Neural progenitor cell (in vitro differentiated cells): ENCODE measurements around the gene LRRC25. TPM values are rescaled to one million over a fixed set of nuclear protein-coding genes. Genes with fewer than 3 reads are reported as not detected.

Experiments used
- DNase-seq: peaks from one replicate; pipeline ENCODE4 v3.0.0-alpha.2; 2016; ENCODE audit warnings: low spot score
- H2AFZ ChIP-seq: fragments of 200-600 bp; sonication (generic); replicated peaks from 2 replicates; pipeline ENCODE4 v1.6.1; 2016; ENCODE audit warnings: antibody characterized with exemption
- H3F3A ChIP-seq: fragments of 200-600 bp; sonication (generic); 2 replicates; pipeline ENCODE4 v1.6.1; 2016; ENCODE audit warnings: antibody characterized with exemption, low read depth
- H3K27ac ChIP-seq: fragments of 200-600 bp; sonication (generic); 2 replicates; pipeline ENCODE4 v1.5.1; 2016; ENCODE audit warnings: mild to moderate bottlenecking
- H3K27me3 ChIP-seq: fragments of 200-600 bp; sonication (generic); 2 replicates; pipeline ENCODE4 v1.6.1; 2016; ENCODE audit warnings: mild to moderate bottlenecking, moderate library complexity
- H3K36me3 ChIP-seq: fragments of 200-600 bp; sonication (generic); 2 replicates; pipeline ENCODE4 v1.5.1; 2016
- H3K4me1 ChIP-seq: fragments of 200-600 bp; sonication (generic); 2 replicates; pipeline ENCODE4 v1.6.1; 2016; ENCODE audit warnings: mixed run types
- H3K4me2 ChIP-seq: fragments of 200-600 bp; sonication (generic); 2 replicates; pipeline ENCODE4 v1.6.1; 2016
- H3K4me3 ChIP-seq: fragments of 200-600 bp; sonication (generic); 2 replicates; pipeline ENCODE4 v1.5.1; 2016
- H3K79me2 ChIP-seq: fragments of 200-600 bp; sonication (generic); 2 replicates; pipeline ENCODE4 v1.6.1; 2016; ENCODE audit warnings: low read depth
- H3K9ac ChIP-seq: fragments of 200-600 bp; sonication (generic); 2 replicates; pipeline ENCODE4 v1.6.1; 2016
- H3K9me3 ChIP-seq: fragments of 200-600 bp; sonication (generic); 2 replicates; pipeline ENCODE4 v1.5.1; 2016; ENCODE audit warnings: low read depth
- H4K20me1 ChIP-seq: fragments of 200-600 bp; sonication (generic); 2 replicates; pipeline ENCODE4 v1.6.1; 2016; ENCODE audit warnings: low read depth
- H3K27ac Mint-ChIP-seq: 3 replicates; pipeline ENCODE4 v1.8.0; 2021; ENCODE audit warnings: mixed read lengths
- H3K27me3 Mint-ChIP-seq: 2 replicates; pipeline ENCODE4 v1.8.0; 2022; ENCODE audit warnings: low read depth, mild to moderate bottlenecking, inconsistent platforms, moderate library complexity, mixed read lengths; ENCODE audit not compliant: insufficient read depth
- H3K36me3 Mint-ChIP-seq: 3 replicates; pipeline ENCODE4 v1.8.0; 2021; ENCODE audit warnings: mixed read lengths
- H3K4me1 Mint-ChIP-seq: 3 replicates; pipeline ENCODE4 v1.8.0; 2021; ENCODE audit warnings: mixed read lengths
- H3K4me3 Mint-ChIP-seq: 3 replicates; pipeline ENCODE4 v1.8.0; 2021; ENCODE audit warnings: mild to moderate bottlenecking, moderate library complexity, mixed read lengths
- H3K9me3 Mint-ChIP-seq: 3 replicates; pipeline ENCODE4 v1.8.0; 2020; ENCODE audit warnings: mixed read lengths
- EZH2 ChIP-seq: fragments of 200-600 bp; sonication (generic); IDR thresholded peaks from 2 replicates; pipeline ENCODE4 v1.6.1; 2017; ENCODE audit warnings: antibody characterized with exemption, mild to moderate bottlenecking, moderate library complexity
- EZH2phosphoT487 ChIP-seq: fragments of 200-600 bp; sonication (generic); IDR thresholded peaks from 2 replicates; pipeline ENCODE4 v1.6.1; 2017; ENCODE audit warnings: antibody characterized with exemption
- total RNA-seq: library from RNA; depleted of rRNA; stranded (reverse); fragments of >200 nt; gene quantifications from 2 replicates; pipeline ENCODE4 v1.2.3, GENCODE V29; 2015; ENCODE audit warnings: low replicate concordance
- TF ChIP-seq, protein P1 (sequence below): fragments of 200-600 bp; sonication (generic); IDR thresholded peaks from 2 replicates; pipeline ENCODE4 v1.5.1; 2017; ENCODE audit warnings: antibody characterized with exemption, mild to moderate bottlenecking

Gene LRRC25
- total RNA-seq, 1 donor from 2014 or later: not detected

DNA sequence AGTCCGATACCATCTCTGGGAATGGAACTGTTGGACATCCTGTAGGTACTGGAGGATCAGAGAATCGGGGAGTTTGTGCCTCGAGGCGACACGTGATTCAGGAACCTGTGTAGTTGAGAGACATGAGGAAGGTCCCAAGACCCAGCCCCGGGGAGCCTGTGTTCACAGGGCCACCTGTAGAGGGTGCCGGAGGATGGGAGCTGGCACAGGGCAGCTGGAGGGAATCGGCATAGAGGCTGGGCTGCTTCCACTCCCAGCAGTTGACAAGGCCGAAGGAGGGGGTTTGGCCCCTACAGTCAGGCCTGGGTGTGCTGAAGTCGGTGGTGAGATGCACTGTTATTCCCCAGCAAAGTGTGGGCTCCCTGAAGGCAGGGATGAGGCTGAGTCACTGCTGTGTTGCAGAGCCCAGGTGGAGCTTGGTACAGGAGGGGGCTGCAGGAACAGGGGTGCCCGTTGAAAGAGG, 43.0 kb upstream of the LRRC25 start:
- peaks cover 43% of the 10 kb centered on the region for H3K4me1 Mint-ChIP-seq
- Histone ChIP-seq H4K20me1 (peaks cover 17% of the 10 kb centered on the region), H3F3A (peaks cover 51% of the 10 kb centered on the region), H3K9ac (no peak overlapping the region), H3K4me1 (peaks cover 22% of the 10 kb centered on the region), H3K4me3 (no peak overlapping the region), H3K4me2 (no peak overlapping the region), H3K79me2 (no peaks in the 10 kb centered on the region), H3K36me3 (no peaks in the 10 kb centered on the region), H2AFZ (no peak overlapping the region), H3K27me3 (no peaks in the 10 kb centered on the region), H3K27ac (no peak overlapping the region), H3K9me3 (no peaks in the 10 kb centered on the region)
- H3K9me3 Mint-ChIP-seq: peaks cover 2% of the 10 kb centered on the region
- H3K36me3 Mint-ChIP-seq: peaks cover 11% of the 10 kb centered on the region
- no peak overlapping the region for H3K4me3 Mint-ChIP-seq
- peak overlapping the region; percentile 53 for H3K27ac Mint-ChIP-seq
- peaks cover 8% of the 10 kb centered on the region for H3K27me3 Mint-ChIP-seq
- TF ChIP-seq, protein P1, sequence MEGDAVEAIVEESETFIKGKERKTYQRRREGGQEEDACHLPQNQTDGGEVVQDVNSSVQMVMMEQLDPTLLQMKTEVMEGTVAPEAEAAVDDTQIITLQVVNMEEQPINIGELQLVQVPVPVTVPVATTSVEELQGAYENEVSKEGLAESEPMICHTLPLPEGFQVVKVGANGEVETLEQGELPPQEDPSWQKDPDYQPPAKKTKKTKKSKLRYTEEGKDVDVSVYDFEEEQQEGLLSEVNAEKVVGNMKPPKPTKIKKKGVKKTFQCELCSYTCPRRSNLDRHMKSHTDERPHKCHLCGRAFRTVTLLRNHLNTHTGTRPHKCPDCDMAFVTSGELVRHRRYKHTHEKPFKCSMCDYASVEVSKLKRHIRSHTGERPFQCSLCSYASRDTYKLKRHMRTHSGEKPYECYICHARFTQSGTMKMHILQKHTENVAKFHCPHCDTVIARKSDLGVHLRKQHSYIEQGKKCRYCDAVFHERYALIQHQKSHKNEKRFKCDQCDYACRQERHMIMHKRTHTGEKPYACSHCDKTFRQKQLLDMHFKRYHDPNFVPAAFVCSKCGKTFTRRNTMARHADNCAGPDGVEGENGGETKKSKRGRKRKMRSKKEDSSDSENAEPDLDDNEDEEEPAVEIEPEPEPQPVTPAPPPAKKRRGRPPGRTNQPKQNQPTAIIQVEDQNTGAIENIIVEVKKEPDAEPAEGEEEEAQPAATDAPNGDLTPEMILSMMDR: peak; percentile 27
- TF ChIP-seq EZH2: no peak
- DNase-seq: no peak

DNA sequence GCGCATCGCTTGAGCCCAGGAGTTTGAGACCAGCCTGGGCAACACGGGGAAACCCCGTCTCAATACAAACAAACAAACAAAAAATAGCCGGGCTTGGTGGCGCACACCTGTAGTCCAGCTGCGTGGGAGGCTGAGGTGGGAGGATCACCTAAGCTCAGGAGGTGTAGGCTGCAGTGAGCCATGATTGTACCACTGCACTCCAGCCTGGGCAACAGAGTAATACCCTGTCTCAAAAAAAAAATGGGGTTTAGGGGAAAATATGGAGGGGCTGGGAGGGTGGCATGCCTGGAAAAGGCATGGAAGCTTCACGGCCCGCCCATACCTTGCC, 42.5 kb upstream of the LRRC25 start:
- Histone ChIP-seq H2AFZ (no peak overlapping the region), H3K27ac (peak overlapping the region; percentile 75), H3F3A (peaks cover 57% of the 10 kb centered on the region), H3K4me1 (peaks cover 22% of the 10 kb centered on the region), H3K36me3 (no peaks in the 10 kb centered on the region), H3K9me3 (no peaks in the 10 kb centered on the region), H3K4me2 (peak overlapping the region; percentile 78), H3K4me3 (peak overlapping the region; percentile 4), H3K79me2 (no peaks in the 10 kb centered on the region), H4K20me1 (peaks cover 23% of the 10 kb centered on the region), H3K9ac (no peak overlapping the region), H3K27me3 (no peaks in the 10 kb centered on the region)
- Mint-ChIP-seq H3K4me3 (peak overlapping the region; percentile 80), H3K9me3 (peaks cover 2% of the 10 kb centered on the region), H3K27me3 (peaks cover 8% of the 10 kb centered on the region), H3K36me3 (peaks cover 11% of the 10 kb centered on the region), H3K27ac (peak overlapping the region; percentile 97), H3K4me1 (peaks cover 44% of the 10 kb centered on the region)
- DNase-seq: no peak
- TF ChIP-seq EZH2phosphoT487 (no peak), EZH2 (no peak)
- TF ChIP-seq, protein P1: no peak

DNA sequence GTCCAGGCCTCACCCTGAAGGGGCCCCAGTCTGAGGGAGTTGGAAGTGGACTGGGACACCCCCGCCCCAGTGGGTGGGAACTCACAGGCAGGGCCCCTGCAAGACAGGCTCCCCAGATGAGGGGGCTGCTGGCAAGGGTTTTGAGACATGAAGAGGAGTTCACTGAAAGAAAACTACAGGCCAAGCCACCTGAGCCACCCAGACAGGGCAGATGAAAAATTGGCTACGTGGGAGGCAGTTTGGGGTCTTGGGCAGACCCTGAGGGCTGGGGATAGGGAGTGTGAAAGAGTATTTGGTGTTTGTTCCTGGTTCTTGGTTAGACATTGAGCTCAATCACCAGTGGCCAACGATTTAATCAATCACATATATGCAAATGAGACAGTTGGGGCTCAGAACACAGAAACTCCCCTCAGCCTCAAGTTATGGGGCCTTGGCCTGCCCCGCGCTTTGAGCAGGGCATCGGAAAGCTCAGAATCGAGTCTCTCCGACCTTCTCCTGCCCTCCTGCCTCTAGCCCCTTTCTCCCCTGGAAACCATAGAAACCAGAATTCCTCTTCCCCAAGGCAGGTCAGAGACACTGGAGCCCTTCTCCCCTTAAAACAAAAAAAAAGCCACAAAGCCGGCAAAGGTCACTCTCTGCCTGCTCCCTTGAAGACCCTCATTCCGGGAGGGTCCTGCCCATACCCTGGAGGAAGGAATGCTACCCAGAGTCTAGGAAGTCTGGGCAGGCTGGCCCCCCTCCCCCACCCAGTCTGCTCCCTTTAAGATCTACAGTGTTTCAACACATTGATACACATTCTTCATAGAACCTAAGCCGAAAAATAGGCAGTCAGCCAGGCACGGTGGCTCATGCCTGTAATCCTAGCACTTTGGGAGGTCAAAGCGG, 41.8 kb upstream of the LRRC25 start:
- DNase-seq: peak; percentile 76
- H3K27ac Mint-ChIP-seq: peak overlapping the region; percentile 97
- peaks cover 63% of the 10 kb centered on the region for H3F3A ChIP-seq
- H3K4me3 ChIP-seq: peak overlapping the region; percentile 4
- H3K27me3 ChIP-seq: no peaks in the 10 kb centered on the region
- H2AFZ ChIP-seq: no peak overlapping the region
- peaks cover 8% of the 10 kb centered on the region for H3K27me3 Mint-ChIP-seq
- H3K9me3 Mint-ChIP-seq: peaks cover 2% of the 10 kb centered on the region
- H3K79me2 ChIP-seq: peaks cover 3% of the 10 kb centered on the region
- no peaks in the 10 kb centered on the region for H3K36me3 ChIP-seq
- peak overlapping the region; percentile 78 for H3K4me2 ChIP-seq
- peaks cover 29% of the 10 kb centered on the region for H4K20me1 ChIP-seq
- H3K36me3 Mint-ChIP-seq: peaks cover 11% of the 10 kb centered on the region
- H3K27ac ChIP-seq: peak overlapping the region; percentile 75
- peaks cover 50% of the 10 kb centered on the region for H3K4me1 Mint-ChIP-seq
- H3K4me1 ChIP-seq: peaks cover 24% of the 10 kb centered on the region
- H3K4me3 Mint-ChIP-seq: peak overlapping the region; percentile 80
- H3K9me3 ChIP-seq: no peaks in the 10 kb centered on the region
- H3K9ac ChIP-seq: no peak overlapping the region
- no peak for TF ChIP-seq EZH2
- TF ChIP-seq, protein P1: peak; percentile 32
